ENCODE data around the gene OTOF.
"Not testable (repeated sequence)": the region's sequence is repeated elsewhere in the genome, so short reads cannot be mapped to it uniquely, and the experiment has no call there.

The OTOF gene

DNA sequence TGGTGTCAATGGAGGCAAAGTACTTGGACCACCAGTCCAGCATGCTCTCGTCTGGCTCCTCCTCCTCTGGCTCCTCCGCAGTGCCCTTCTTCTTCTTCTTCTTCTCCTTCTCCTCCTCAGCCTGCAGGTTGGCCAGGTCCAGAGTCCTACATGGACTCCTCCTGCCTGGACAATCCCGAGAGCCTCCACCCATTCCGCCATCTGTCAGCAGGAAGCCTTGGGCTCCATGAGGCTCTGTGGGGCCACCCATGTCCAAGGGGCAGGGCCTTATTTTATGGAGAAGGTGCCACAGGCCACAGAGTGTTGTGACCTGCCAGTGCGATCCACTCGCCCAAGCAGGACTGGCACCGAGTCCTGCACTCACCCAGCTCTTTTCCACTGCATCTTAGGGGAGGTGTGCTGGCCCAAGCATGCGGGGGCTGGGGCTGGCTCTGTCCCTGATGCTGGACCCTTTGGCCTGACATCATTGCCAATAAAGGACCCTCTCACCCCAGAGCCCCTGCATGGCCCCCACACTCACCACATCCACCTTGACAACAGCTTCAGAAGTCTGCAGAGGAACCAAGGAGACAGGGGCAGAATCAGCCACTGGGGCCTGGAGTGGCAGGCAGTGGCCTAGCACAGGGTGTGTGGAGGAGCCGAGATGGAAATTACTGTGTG is 7.2 kb downstream of the OTOF start:
- in situ Hi-C loops (cut with MboI; ENCODE audit: low pct_unique_long_range_greater_than_20kb, low sequenced_read_pairs): no loop called here
- DNase-seq: no peak

DNA sequence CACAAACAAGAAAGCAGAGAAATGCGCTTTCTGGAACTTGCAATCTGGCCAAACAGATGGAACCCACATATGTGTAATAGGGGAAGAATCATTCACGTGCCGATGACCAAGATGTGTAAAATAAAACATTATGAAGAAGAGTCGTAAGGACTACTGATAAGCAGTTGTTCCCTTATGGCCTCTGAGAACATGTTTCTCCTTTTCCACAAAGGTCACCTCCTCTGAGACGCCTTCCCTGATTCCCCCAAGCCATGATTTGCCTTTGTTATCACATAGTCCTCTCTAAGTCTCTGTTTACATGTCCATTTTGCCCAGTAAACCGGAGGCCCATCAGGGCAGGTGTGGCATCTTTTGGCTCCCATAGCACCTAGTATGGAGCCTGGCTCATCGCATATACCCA is 8.0 kb downstream of the OTOF start:
- DNase-seq: no peak
- in situ Hi-C loops (cut with MboI; ENCODE audit: low pct_unique_long_range_greater_than_20kb, low sequenced_read_pairs): no loop called here

DNA sequence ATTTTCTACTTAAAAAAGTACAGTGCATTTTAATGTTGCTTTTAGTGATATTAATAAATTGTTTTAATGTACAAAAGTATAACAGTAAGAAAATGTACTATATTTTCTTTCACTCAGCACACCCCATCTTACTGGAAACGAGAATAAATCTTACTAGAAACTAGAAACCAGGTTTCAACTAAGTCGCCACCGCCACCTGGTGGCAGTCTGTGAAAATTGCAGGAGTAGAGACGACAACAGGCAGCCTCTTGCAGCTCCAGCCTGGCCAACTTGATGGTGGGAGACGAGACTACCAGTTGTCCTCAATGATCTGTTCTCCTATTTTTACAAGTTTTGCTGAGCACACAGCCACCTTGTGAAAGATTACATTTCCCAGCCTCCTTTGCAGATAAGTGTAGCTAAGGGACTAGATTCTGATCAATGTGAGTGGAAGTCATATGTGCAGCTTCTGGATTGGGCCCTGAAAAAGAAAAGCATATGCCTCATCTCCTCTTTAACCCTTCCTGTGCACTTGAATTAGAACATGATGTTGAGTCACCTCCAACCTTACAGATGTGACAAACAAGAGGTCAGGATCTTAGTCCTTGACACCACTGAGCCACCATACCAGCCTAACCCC is 8.7 kb downstream of the OTOF start:
- peak; percentile 82 for DNase-seq
- in situ Hi-C loops (cut with MboI; ENCODE audit: low pct_unique_long_range_greater_than_20kb, low sequenced_read_pairs): no loop called here

DNA sequence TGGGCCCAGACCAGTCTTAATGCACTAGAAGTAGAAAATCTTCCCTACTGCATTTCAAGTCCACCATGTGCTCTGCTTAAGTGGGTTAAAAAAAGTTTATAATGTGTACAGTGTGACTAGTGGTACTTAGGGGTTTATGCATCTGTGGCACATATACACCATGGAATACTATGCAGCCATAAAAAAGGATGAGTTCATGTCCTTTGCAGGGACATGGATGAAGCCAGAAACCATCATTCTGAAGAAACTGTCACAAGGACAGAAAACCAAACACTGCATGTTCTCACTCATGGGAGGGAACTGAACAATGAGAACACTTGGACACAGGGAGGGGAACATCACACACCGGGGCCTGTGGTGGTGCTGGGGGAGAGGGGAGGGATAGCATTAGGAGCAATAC is 9.4 kb downstream of the OTOF start:
- in situ Hi-C loops (cut with MboI; ENCODE audit: low pct_unique_long_range_greater_than_20kb, low sequenced_read_pairs); DNase-seq: not testable (repeated sequence)

DNA sequence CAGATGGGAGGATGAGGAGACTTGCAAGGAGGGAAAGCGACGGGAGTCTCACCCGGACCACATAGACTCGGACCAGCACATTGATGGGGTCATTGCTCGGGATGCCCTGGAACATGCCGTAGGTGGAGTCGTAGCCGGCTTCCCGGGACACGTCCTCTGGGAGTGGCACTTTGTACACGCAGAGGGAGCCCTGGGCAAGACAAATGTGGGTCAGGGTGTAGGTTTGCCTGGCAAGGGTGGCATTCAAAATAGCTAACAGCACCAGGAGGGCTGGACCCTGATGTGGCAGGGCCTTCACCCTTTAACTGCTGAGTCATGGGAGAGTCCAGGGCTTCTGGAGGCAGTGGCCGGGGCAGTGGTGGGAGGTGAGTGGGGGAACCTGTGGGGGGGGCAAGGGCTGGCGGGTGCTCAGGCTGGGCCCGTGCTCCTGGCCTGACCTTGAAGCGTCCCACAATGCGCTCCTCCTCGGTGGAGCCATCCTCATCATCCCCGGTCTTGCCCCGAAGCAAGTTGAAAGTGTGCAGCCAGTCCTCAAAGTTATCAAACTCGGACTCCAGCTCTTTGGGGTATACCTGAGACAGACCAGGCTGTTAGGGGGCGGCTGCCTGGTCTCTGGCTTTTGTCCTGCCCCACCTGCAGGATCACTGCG is 11.1 kb downstream of the OTOF start:
- no peak for DNase-seq
- in situ Hi-C loops (cut with MboI; ENCODE audit: low pct_unique_long_range_greater_than_20kb, low sequenced_read_pairs): no loop called here

DNA sequence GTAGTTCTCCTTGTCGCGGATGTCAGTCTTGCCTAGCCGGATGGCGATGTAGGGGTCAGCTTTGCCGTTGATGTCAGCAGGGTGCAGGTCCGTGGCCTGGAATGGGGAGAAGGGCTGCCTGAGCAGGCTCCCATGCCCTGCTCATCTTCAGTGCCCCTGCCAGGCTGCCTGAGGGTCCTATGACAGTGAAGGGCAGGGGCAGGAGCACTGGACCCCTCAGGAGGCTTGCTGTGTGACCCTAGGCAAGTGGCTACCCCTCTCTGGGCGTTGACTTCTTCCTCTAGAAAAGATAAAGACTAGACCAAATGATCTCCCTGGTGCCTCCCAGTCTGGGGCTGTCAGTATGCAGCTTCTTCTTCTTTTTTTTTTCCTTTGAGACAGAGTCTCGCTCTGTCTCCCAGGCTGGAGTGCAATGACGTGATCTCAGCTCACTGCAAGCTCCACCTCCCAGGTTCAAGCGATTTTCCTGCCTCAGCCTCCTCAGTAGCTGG is 11.9 kb downstream of the OTOF start:
- no peak for DNase-seq
- in situ Hi-C loops (cut with MboI; ENCODE audit: low pct_unique_long_range_greater_than_20kb, low sequenced_read_pairs): no loop called here

DNA sequence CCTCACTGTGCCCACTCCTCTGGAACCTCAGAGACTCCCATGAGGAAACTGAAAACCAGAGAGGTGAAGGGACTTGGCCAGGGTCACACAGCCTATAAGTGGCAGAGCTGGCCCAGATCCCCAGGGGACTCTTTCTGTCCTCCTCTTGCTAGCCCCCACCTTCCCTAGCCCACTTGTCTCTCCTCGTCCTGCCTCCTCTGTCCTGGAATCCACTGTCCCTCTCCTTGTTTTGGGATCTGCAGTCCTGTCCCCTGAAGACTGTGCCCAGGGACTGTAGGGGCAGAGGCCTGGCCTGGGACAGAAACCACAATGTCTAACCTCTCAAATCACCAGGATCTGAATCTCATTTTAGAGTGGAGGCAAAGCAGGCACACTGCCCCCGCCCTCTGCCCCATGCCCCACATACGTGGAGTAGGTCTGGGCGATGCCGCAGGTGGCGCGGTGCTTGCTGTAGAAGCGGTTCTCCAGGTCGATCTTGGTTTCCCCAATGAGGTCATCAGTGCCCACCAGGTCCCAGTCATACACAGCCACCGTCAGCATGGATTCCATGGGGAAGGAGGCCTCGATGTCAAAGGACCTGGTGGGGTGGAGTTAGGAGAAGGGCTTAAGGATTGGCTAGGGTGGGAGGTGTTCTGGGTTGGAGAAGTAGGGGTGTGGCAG is 12.5 kb downstream of the OTOF start:
- no peak for DNase-seq
- in situ Hi-C loops (cut with MboI; ENCODE audit: low pct_unique_long_range_greater_than_20kb, low sequenced_read_pairs): no loop called here

DNA sequence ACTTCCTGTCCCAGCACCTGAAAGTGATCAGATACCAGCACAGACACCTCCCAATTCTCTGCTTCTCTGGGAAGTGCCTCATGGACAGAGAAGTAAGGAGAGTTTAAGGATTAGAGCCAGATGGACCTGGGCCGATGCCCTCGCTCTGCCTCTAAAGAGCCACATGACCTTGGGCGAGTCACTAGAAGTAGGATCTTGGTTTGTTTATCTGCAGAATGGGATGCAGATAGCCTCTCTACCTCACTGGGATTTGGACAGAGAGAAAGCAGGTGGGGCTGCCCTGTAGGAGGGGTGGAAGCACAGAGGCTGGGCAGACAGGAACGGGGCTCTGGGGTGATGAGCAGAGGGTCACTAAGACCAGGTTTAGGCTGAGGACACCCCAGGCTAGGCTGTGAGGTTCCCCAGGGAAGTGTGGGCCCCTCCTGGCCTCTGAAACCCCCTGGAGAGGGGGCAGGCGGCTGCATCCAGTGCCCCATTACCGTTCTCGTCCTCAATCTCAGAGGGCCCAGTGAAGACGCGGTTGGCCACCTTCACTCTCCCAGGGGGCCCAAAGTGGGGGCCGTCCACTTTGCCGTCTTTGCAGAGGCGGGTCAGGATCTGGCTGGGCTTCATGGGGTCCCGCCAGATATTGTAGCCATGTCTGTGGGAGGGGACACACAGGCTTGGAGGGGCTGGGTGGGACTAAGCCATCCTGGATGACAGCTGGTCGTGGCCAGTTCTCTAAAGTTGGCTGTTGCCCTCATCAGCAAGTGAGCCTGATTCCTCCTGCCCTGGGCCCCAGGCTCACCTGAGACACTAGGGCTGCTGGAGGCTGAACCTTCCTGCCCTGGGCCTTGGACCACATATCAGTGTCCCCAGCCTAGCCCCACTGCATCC is 13.3 kb downstream of the OTOF start:
- in situ Hi-C loops (cut with MboI; ENCODE audit: low pct_unique_long_range_greater_than_20kb, low sequenced_read_pairs): no loop called here
- no peak for DNase-seq

DNA sequence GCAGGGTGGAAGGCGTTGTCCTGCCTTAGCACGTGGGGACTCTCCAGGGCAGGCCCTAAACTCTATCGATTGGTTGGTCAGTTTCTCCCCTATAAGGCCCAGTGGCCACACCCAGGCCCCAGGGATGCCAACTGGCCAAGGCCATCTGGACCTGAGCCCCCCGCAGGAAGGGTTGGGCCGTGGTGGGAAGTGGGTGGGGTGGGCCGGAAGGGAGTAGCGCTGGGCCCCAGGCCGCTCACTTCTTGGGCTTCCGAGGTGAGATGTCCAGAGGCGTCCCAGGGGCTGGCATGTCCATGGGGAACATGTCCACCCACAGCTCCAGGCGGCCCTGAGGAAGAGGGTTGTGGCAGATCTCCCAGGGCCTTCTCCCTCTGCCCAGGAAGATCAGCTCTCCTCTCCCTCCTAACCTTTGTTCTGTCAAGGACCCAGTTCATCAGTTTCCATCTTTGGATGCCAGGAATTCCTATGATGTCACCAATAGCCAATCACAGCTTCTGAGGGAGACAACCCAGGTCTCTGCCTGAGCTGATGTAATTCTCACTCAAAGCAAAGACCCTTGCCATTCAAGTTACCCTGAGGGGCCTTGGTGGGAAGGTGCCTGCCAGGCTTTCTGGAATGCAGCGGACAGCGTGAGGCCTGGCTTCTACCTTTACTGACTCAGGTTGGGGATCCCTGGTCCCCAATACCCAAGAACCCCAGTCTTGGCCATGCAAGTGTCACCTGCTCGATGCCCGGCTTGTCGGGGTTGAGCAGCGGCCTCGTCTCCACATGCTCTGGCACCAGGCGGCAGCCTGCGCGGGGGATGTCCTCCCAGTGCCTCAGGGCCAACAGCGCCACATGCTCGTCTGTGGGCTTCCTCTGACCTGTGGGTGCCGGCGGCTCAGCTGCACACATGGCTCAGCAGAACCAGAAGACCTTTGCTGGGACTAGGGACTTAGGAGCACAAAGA is 14.4 kb downstream of the OTOF start:
- DNase-seq: no peak

DNA sequence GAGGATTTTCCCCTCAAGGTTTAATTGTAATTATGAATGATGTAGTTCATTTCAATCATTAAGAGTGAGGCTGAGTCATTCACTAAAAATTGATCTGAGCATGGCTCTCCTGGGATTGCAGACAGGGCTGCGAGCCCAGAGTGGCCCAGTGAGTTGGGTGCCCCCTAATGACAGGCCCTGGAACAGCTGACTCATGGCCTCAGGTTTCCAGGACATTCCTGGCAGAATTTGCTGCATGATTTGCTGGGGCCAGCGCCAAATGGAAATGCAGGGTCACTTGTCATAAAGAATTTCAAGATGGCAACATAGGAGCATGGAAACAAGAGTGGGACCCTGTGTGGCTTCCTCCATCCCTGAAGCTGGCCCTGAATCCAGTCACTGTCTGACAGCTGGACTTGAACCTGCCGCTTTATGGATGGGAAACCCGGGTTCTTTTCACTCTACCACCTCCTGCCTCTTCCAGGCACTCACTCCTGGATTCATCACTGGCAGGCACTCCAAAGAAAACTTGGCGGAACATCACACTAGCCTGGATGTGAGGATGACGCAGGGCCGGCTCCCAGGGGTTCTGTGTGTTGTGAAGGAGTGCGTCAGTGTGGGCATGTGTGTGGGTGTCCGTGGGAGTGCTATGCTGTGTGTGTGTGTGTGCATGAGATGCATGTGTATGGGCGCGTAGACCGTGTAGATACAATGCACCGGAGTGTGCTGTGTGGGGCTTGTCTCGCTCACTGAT is 15.2 kb downstream of the OTOF start:
- DNase-seq: peak; percentile 42

More for the DNA sequence above, 14.4 kb downstream of the OTOF start:
- in situ Hi-C loops (cut with MboI; ENCODE audit: low pct_unique_long_range_greater_than_20kb, low sequenced_read_pairs): no loop called here

DNA sequence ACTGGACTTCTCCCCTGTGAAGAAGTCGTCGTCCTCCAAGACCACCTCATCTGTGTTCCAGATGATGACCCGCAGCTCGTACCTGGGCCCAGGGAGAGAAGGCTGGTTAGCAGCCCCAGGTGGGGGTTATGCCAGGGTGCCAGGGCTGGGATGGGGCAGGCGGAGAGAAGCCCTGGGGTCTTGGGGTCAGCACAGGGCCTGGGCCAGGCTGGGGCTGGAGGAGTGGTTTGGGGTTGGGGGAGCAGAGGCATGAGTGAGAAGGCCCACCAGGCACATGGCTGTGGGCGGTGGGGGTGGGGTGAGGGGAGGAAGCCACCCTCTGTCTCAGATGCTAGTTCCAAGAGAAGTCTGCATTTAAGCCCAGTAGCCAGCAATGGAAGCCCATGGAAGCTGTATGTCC is 15.8 kb downstream of the OTOF start:
- in situ Hi-C loops (cut with MboI; ENCODE audit: low pct_unique_long_range_greater_than_20kb, low sequenced_read_pairs): no loop called here

More for the DNA sequence above, 15.2 kb downstream of the OTOF start:
- in situ Hi-C loops (cut with MboI; ENCODE audit: low pct_unique_long_range_greater_than_20kb, low sequenced_read_pairs): no loop called here

DNA sequence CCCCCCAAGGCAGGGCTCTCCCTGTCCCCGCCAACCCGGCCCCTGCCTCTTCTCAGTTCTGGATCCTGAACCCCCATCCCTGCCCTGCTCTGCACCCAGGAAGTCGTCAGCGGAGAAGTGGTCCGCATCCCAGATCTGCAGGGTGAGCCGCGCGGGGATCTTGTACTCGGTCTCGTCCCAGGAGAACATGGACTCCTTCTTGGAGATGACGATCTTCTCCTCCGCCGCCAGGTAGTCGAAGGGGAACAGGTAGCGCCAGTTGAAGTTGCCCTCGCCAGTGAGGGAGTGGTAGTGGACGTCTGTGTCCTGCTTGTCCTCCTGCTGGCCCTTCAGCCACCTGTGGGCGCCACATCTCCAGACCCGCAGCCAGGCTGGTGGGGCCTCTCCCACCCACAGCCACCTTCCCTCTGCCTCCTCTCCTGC is 16.3 kb downstream of the OTOF start:
- DNase-seq: no peak
- in situ Hi-C loops (cut with MboI; ENCODE audit: low pct_unique_long_range_greater_than_20kb, low sequenced_read_pairs): no loop called here

More for the DNA sequence above, 15.8 kb downstream of the OTOF start:
- DNase-seq: no peak

DNA sequence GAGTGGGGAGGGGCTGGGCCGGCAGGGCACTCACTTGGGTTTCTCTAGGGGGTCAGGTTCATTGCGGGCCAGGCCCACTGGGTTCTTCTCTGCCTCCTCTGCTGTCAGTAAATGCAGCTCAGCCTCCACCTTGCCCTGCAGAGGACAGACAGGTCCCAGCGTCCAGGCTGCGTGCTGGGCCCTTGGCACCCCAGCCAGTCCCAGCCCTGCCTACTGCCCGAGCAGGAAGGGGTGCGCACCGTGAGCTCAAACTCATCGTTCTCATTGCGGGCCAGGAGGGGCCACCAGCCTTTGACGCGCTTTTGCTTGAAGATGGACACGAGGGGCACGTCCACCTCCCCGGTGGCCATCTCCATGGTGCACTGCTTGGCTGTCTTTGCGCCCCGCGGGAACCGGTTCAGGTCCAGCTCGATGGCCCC is 17.3 kb downstream of the OTOF start:
- in situ Hi-C loops (cut with MboI; ENCODE audit: low pct_unique_long_range_greater_than_20kb, low sequenced_read_pairs): no loop called here
- no peak for DNase-seq

DNA sequence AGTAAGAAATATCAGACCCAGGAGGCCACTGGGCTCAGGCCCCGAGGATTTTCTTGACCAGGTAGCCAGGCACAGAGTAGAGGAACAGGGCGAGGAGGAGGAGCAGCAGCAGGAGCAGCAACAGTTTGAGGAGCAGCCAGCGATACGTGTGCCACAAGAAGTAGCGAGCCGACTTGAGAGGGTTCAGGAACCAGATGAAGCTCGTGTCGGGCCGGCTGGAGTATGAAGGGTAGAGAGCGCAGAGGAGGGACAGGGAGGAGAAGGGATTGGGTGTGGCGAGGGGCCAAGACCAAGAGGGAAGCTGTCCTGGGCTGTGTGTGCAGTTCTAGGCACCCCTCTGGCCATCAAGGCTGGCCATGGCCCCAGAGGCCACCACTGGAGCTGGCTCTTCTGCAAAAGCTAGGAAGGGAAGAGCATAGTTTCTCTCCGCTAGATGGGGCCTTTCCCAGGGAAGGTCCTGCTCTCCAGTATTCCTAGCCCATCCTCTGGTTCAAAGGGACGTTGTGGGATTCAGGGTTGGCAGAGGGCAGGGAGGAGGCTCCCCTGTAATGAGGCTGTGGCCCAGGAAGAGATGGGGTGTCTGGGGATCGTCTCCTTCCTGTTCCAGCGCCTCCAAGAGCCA is 17.8 kb downstream of the OTOF start:
- in situ Hi-C loops (cut with MboI; ENCODE audit: low pct_unique_long_range_greater_than_20kb, low sequenced_read_pairs): no loop called here
- DNase-seq: no peak

DNA sequence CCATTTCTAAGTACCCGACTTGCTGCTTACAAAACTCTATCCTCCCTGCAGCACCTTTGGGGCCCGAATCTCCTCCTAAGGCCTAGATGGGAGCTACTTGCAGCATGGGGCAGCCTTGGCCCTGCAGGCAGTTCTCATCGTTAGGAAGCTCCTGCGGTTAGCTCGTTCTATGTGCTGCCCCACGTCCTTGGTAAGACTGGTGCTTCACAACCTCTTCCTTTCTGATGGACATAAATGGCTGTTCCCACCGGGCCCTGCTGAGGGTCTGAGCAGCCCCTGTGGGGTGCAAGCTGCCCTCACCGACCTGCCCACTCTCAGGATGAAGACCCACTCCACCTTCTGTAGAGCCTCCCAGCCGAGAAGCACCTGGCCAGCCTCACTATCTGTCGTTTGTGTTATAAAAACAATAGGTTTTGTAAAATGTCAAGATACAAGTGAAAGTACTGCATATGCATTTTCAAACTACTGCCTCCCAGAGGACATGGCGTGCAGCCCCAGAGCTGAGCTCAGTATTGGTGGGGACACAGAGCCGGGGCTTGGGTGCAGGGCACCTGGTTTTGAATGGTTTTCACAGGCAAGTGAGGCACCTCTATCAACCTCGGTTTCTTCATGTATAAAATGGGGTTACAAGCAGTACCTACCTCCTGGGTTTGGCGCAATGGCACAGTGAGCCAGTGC is 19.4 kb downstream of the OTOF start:
- DNase-seq: no peak
- in situ Hi-C loops (cut with MboI; ENCODE audit: low pct_unique_long_range_greater_than_20kb, low sequenced_read_pairs): no loop called here

DNA sequence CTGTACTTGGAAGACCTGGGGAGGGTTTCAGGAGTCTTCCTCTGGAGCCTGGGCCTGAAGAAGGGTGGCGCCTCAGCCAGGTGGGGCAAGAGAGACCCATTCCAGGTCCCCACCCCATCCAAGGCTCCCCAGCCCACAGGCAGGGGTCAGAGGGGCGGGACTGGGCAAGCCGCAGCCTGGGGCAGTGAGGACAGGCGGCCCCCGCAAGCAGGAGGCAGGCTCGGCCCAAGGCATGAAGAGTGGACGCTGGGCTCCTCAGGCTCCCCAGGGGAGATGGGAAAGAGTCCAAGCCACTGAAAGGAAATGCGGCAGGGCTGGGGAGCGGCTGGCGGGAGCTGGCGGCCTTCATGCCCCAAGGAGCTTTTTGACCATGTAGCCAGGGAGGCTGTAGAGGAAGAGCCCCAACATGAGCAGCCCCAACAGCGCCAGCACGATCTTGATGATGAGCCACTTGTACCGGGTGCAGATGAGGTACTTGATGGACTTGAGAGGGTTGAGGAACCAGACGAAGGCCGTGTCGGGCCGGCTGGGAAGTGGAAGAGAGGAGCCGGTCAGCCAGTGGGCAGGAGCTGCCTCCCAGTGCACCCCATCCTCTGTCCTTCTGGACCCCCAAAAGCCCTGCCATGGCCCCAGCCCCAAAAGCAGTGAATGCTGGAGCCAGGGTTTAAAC is 20.1 kb downstream of the OTOF start:
- in situ Hi-C loops (cut with MboI; ENCODE audit: low pct_unique_long_range_greater_than_20kb, low sequenced_read_pairs): no loop called here
- no peak for DNase-seq

Data from KBM-7 (cell line).